ENCODE data around the gene CLEC10A. TPM values are rescaled to one million over a fixed set of nuclear protein-coding genes. Genes with fewer than 3 reads are reported as not detected.

CLEC10A gene
- total RNA-seq, 1 experiment from 2014 or later = not detected

- Histone ChIP-seq H2AFZ (no peak overlapping the region), H3K79me2 (ENCODE audit: low read depth) (no peaks in the 10 kb centered on the region), H3K27me3 (ENCODE audit: insufficient read depth, low read depth) (peaks cover 53% of the 10 kb centered on the region), H3K9me2 (ENCODE audit: insufficient read depth) (no peaks in the 10 kb centered on the region), H3K4me2 (no peak overlapping the region), H4K20me1 (ENCODE audit: insufficient read depth) (no peaks in the 10 kb centered on the region), H3K4me3 (no peak overlapping the region), H3K27ac (no peak overlapping the region), H3K9me3 (ENCODE audit: insufficient read depth, low read depth) (no peaks in the 10 kb centered on the region), H3K36me3 (ENCODE audit: low read depth) (no peaks in the 10 kb centered on the region), H3F3A (ENCODE audit: insufficient read depth, low read depth) (no peaks in the 10 kb centered on the region), H3K4me1 (replicated peaks; ENCODE audit: insufficient read depth) (no peaks in the 10 kb centered on the region)
- intact Hi-C loops (cut with micrococcal nuclease; ENCODE audit: unreplicated experiment) = no loop called here
- CTCF ChIA-PET = no interaction called here
- TF ChIP-seq, protein P1, sequence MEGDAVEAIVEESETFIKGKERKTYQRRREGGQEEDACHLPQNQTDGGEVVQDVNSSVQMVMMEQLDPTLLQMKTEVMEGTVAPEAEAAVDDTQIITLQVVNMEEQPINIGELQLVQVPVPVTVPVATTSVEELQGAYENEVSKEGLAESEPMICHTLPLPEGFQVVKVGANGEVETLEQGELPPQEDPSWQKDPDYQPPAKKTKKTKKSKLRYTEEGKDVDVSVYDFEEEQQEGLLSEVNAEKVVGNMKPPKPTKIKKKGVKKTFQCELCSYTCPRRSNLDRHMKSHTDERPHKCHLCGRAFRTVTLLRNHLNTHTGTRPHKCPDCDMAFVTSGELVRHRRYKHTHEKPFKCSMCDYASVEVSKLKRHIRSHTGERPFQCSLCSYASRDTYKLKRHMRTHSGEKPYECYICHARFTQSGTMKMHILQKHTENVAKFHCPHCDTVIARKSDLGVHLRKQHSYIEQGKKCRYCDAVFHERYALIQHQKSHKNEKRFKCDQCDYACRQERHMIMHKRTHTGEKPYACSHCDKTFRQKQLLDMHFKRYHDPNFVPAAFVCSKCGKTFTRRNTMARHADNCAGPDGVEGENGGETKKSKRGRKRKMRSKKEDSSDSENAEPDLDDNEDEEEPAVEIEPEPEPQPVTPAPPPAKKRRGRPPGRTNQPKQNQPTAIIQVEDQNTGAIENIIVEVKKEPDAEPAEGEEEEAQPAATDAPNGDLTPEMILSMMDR (conservative IDR thresholded peaks at IDR 0.05) = no peak
- TF ChIP-seq EZH2 (IDR thresholded peaks at IDR 0.05; ENCODE audit: low read depth) = no peak
- no TSS peak for BruUV-seq (replicated peaks)
- DNase-seq = no peak
- POLR2A ChIA-PET (ENCODE audit: unreplicated experiment) = no interaction called here
Measured at GRCh38 chr17:7084088-7084487, 4.0 kb upstream of the CLEC10A start.

- ChIA-PET POLR2A (ENCODE audit: unreplicated experiment) (no interaction called here), CTCF (no interaction called here)
- DNase-seq = no peak
- H3K36me3 ChIP-seq (ENCODE audit: low read depth) = no peaks in the 10 kb centered on the region
- no peak overlapping the region for H3K4me2 ChIP-seq
- no peaks in the 10 kb centered on the region for H3K9me3 ChIP-seq (ENCODE audit: insufficient read depth, low read depth)
- H2AFZ ChIP-seq = no peak overlapping the region
- H3K9me2 ChIP-seq (ENCODE audit: insufficient read depth) = no peaks in the 10 kb centered on the region
- no peaks in the 10 kb centered on the region for H3K4me1 ChIP-seq (replicated peaks; ENCODE audit: insufficient read depth)
- BruUV-seq (replicated peaks) = no TSS peak
- no peak for TF ChIP-seq EZH2 (IDR thresholded peaks at IDR 0.05; ENCODE audit: low read depth)
- TF ChIP-seq, protein P1 (conservative IDR thresholded peaks at IDR 0.05) = no peak
- no peak overlapping the region for H3K27ac ChIP-seq
- peaks cover 54% of the 10 kb centered on the region for H3K27me3 ChIP-seq (ENCODE audit: insufficient read depth, low read depth)
- no peaks in the 10 kb centered on the region for H4K20me1 ChIP-seq (ENCODE audit: insufficient read depth)
- no peaks in the 10 kb centered on the region for H3F3A ChIP-seq (ENCODE audit: insufficient read depth, low read depth)
- no peak overlapping the region for H3K4me3 ChIP-seq
- H3K79me2 ChIP-seq (ENCODE audit: low read depth) = no peaks in the 10 kb centered on the region
- intact Hi-C loops (cut with micrococcal nuclease; ENCODE audit: unreplicated experiment) = no loop called here
Measured at GRCh38 chr17:7083592-7083991, 3.5 kb upstream of the CLEC10A start.

DNA sequence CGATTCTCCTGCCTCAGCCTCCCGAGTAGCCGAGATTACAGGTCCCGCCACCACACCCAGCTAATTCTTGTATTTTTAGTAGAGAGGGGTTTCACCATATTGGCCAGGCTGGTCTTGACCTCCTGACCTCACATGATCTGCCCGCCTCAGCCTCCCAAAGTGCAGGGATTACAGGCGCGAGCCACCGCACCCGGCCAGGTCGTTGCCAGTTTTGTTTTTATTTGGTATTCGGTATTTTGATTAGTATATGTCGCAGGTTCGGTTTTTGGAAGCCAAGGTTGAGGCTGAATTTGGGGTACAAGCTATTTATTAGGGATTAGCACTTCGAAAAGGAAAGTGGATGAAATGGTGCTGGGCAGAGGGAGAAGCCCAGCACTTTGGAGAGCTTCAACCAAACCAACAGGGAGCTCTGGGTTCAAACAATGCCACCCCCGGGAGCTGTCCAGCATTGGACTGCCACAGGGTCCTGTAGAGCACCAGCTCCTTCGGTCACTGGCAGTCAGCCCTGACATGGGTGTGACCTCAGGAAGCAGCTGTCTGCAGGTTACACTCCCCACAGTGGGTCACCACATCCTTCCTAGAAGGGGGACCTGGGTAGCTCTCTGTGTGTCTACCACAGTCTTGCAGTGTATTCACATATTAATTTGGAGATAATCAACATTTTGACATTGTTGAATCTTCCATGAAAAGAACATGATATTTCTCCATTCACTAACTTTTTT lies 1.5 kb upstream of the CLEC10A start:
- Histone ChIP-seq H3K27ac (no peak overlapping the region), H3K4me1 (replicated peaks; ENCODE audit: insufficient read depth) (no peaks in the 10 kb centered on the region), H2AFZ (no peak overlapping the region), H4K20me1 (ENCODE audit: insufficient read depth) (no peaks in the 10 kb centered on the region), H3K79me2 (ENCODE audit: low read depth) (no peaks in the 10 kb centered on the region), H3K9me3 (ENCODE audit: insufficient read depth, low read depth) (no peaks in the 10 kb centered on the region), H3K36me3 (ENCODE audit: low read depth) (no peaks in the 10 kb centered on the region), H3K4me3 (no peak overlapping the region), H3K4me2 (no peak overlapping the region), H3F3A (ENCODE audit: insufficient read depth, low read depth) (no peaks in the 10 kb centered on the region), H3K9me2 (ENCODE audit: insufficient read depth) (no peaks in the 10 kb centered on the region), H3K27me3 (ENCODE audit: insufficient read depth, low read depth) (peaks cover 54% of the 10 kb centered on the region)
- ChIA-PET CTCF (no interaction called here), POLR2A (ENCODE audit: unreplicated experiment) (interaction anchor here (0.6 to 0.7 kb wide), 2 partner anchors 40 to 299 kb away, joined by 4 to 14 read pairs; partner anchors contain the start of gene TNK1)
- intact Hi-C loops (cut with micrococcal nuclease; ENCODE audit: unreplicated experiment) = no loop called here
- DNase-seq = no peak
- BruUV-seq (replicated peaks) = no TSS peak
- TF ChIP-seq EZH2 (IDR thresholded peaks at IDR 0.05; ENCODE audit: low read depth) = no peak
- TF ChIP-seq, protein P1 (conservative IDR thresholded peaks at IDR 0.05) = no peak
